Measurements from ENCODE around the gene XDH. TPM values are rescaled to one million over a fixed set of nuclear protein-coding genes. Genes with fewer than 3 reads are reported as not detected.

Gene XDH
- total RNA-seq, 4 donors from 2014 or later, result 25.9 to 57.9 (median 37.2) TPM

DNA sequence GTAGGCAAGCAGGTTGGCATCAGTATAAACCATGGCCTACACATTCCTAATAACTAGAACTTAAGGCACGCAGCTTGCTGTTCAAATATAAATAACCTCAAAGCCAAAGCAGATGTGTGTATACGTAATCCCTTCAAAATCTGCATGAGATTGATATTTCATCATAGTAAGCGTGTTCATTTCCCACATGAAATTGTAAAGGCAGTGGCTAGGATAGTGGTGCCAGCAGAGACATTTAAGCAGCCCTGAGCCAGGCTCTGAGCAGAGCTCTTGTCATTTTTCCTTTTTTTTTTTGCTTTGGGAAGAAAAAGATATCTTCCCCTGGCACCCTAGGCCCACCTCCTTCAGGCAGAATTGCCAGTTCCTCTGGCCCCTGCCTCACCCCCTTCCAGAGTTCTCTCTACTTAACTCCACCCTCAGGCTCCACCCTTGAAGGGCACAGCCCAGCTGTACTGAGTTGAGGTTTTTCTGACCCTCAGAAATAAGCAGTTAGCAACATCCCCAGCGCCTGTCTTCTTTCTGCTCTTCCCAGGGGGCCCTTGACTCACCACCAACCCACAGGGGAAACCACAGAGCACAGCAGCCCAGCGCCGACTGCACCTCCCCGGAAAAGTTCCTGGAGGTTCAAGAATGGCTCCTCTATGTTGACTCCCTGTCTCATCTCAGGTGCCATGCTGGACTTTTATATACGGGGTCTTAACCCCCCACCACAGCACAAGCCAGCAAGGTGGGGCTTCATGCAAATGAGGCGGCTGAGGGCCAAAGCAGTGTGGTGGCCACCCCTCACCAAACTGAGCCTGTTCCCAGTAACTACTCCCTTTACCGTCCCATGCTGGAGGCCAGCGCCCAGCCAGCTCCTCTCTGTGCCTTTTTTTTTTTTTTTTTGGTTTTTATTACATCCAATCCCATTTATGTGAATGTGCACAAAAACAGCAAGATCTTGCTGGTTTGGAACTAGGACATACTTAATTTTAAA lies 95.9 kb downstream of the XDH start:
- peak; percentile 49 for DNase-seq
- TF ChIP-seq, protein P1, sequence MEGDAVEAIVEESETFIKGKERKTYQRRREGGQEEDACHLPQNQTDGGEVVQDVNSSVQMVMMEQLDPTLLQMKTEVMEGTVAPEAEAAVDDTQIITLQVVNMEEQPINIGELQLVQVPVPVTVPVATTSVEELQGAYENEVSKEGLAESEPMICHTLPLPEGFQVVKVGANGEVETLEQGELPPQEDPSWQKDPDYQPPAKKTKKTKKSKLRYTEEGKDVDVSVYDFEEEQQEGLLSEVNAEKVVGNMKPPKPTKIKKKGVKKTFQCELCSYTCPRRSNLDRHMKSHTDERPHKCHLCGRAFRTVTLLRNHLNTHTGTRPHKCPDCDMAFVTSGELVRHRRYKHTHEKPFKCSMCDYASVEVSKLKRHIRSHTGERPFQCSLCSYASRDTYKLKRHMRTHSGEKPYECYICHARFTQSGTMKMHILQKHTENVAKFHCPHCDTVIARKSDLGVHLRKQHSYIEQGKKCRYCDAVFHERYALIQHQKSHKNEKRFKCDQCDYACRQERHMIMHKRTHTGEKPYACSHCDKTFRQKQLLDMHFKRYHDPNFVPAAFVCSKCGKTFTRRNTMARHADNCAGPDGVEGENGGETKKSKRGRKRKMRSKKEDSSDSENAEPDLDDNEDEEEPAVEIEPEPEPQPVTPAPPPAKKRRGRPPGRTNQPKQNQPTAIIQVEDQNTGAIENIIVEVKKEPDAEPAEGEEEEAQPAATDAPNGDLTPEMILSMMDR (IDR thresholded peaks at IDR 0.05), result no peak
- TF ChIP-seq EP300 (IDR thresholded peaks at IDR 0.05; ENCODE audit: low read depth) (no peak), POLR2A (IDR thresholded peaks at IDR 0.05) (no peak), POLR2AphosphoS5 (IDR thresholded peaks at IDR 0.05) (no peak)
- Histone ChIP-seq H3K4me3 (no peak overlapping the region), H3K27me3 (no peaks in the 10 kb centered on the region), H3K27ac (peak overlapping the region; percentile 63 to 73 (median 64)), H3K4me1 (peaks cover 0 to 19% (median 4%) of the 10 kb centered on the region in 4 donors), H3K36me3 (no peaks in the 10 kb centered on the region), H3K9me3 (no peaks in the 10 kb centered on the region)
- 72 to 80% methylated on average over 6 to 11 of the region's 11 CpGs for WGBS, 2 donors (ENCODE audit: low coverage in 1 of 2)
- in situ Hi-C loops (cut with MboI; ENCODE audit: low pct_ligation_motif_present in 1 of 4, low pct_unique_long_range_greater_than_20kb in 1 of 4, low sequenced_read_pairs in 3 of 4), result no loop called here
- intact Hi-C loops (cut with DNase I; ENCODE audit: low total_unique reads), result no loop called here

DNA sequence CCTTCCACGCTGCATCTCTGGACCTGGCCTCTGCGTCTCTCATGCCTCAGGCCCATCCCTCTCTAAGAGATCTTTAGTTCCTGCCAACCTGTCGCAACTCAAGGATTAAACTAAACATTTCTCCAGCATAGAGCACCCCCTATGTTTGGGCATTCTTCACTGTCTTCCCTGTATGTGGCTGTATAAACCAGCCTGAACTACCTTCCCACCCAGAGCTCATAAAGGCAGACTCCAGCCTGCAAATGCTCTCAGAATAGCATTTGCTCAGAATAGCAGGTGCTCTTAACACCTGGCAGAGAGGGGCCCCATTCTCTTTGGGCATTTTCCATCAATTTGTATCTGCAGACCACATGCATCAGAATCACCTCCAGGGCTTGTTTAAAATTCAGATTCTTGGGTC lies 97.1 kb downstream of the XDH start:
- H3K27me3 ChIP-seq, result no peaks in the 10 kb centered on the region
- no peaks in the 10 kb centered on the region for H3K36me3 ChIP-seq
- no peaks in the 10 kb centered on the region for H3K9me3 ChIP-seq
- no peak overlapping the region for H3K27ac ChIP-seq
- WGBS, 2 donors (ENCODE audit: low coverage in 1 of 2), result 57 to 61% methylated on average over 3 of the region's 3 CpGs
- no peak overlapping the region for H3K4me3 ChIP-seq
- intact Hi-C loops (cut with DNase I; ENCODE audit: low total_unique reads) (no loop called here), in situ Hi-C loops (cut with MboI; ENCODE audit: low pct_ligation_motif_present in 1 of 4, low pct_unique_long_range_greater_than_20kb in 1 of 4, low sequenced_read_pairs in 3 of 4) (no loop called here)
- no peak for DNase-seq
- no peak for TF ChIP-seq POLR2AphosphoS5 (IDR thresholded peaks at IDR 0.05)
- TF ChIP-seq EP300 (IDR thresholded peaks at IDR 0.05; ENCODE audit: low read depth), result no peak
- TF ChIP-seq POLR2A (IDR thresholded peaks at IDR 0.05), result no peak
- TF ChIP-seq, protein P1 (IDR thresholded peaks at IDR 0.05), result no peak
- H3K4me1 ChIP-seq, result peaks cover 0 to 15% (median 4%) of the 10 kb centered on the region in 4 donors

DNA sequence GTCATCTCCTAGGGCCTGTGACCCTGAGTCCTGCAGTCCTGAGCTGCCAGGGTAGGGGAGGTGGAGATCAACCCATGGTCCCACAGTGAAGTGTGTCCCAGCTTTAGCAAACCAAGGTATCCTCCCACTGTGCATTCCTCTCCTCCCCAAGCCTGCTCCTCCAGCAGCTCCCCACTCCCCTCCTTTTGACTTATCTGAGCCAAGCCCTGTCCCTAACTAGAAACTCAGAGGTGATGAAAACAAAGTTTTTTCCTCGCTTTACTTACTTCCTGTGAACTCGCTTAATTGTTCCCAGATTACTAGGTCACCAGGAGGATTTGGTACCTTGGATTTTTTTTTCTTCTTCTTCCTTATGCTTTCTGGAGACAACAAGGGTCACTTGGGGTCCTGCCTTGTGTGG lies 99.8 kb downstream of the XDH start:
- TF ChIP-seq EP300 (IDR thresholded peaks at IDR 0.05; ENCODE audit: low read depth) (no peak), POLR2AphosphoS5 (IDR thresholded peaks at IDR 0.05) (no peak), POLR2A (IDR thresholded peaks at IDR 0.05) (no peak)
- TF ChIP-seq, protein P1 (IDR thresholded peaks at IDR 0.05), result no peak
- Histone ChIP-seq H3K4me1 (peaks cover 0 to 12% (median under 1%) of the 10 kb centered on the region in 4 donors), H3K4me3 (no peak overlapping the region), H3K27ac (no peak overlapping the region), H3K36me3 (no peaks in the 10 kb centered on the region), H3K9me3 (no peaks in the 10 kb centered on the region), H3K27me3 (no peaks in the 10 kb centered on the region)
- in situ Hi-C loops (cut with MboI; ENCODE audit: low pct_ligation_motif_present in 1 of 4, low pct_unique_long_range_greater_than_20kb in 1 of 4, low sequenced_read_pairs in 3 of 4), result no loop called here
- DNase-seq, result no peak
- 86 to 96% methylated on average over 2 of the region's 2 CpGs for WGBS, 2 donors (ENCODE audit: low coverage in 1 of 2)
- intact Hi-C loops (cut with DNase I; ENCODE audit: low total_unique reads), result loop anchor here (1.0 kb wide), 1 partner anchor 40 kb away; no protein-coding TSS in a partner anchor

DNA sequence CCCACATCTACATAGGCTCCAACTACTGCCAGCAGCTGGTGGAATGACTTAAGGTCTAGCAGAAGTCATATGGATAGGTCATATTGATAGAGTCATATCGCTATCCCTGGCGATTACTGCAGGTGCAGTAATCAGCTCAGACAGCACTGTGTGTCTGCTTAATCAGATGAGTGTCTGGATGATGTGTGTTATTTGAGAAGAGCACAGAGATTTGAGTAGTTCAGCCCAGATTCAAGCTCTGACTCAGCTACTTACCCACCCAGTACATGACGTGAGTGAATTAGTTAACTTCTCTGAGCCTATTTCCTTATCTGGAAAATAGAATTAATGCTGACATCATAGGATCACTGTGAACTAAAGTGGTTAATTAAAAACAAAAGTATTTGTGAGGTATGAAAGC lies 101.6 kb downstream of the XDH start:
- intact Hi-C loops (cut with DNase I; ENCODE audit: low total_unique reads) (no loop called here), in situ Hi-C loops (cut with MboI; ENCODE audit: low pct_ligation_motif_present in 1 of 4, low pct_unique_long_range_greater_than_20kb in 1 of 4, low sequenced_read_pairs in 3 of 4) (no loop called here)
- no peak for DNase-seq
- H3K27me3 ChIP-seq, result no peaks in the 10 kb centered on the region
- TF ChIP-seq EP300 (IDR thresholded peaks at IDR 0.05; ENCODE audit: low read depth), result no peak
- TF ChIP-seq, protein P1 (IDR thresholded peaks at IDR 0.05), result no peak
- no peak for TF ChIP-seq POLR2AphosphoS5 (IDR thresholded peaks at IDR 0.05)
- TF ChIP-seq POLR2A (IDR thresholded peaks at IDR 0.05), result no peak
- 94% methylated on average over 3 of the region's 3 CpGs; no CpG with 5 or more reads in 1 of the 2 donors for WGBS, 2 donors (ENCODE audit: low coverage in 1 of 2)
- no peaks in the 10 kb centered on the region for H3K4me1 ChIP-seq
- no peak overlapping the region for H3K27ac ChIP-seq
- H3K9me3 ChIP-seq, result no peaks in the 10 kb centered on the region
- no peaks in the 10 kb centered on the region for H3K36me3 ChIP-seq
- no peak overlapping the region for H3K4me3 ChIP-seq
